GM21367 (cell line): ENCODE data around the gene SEMA3C.

Experiments used
- ATAC-seq: cut with Tn5 transposase; IDR thresholded peaks from one replicate; pipeline ENCODE4 v1.9.1; 2021; ENCODE audit not compliant: unreplicated experiment

Gene SEMA3C

GRCh38 chr7:80785276-80785675 lies 133.6 kb downstream of the SEMA3C start:
- no peak for ATAC-seq

GRCh38 chr7:80783678-80784327 lies 135.0 kb downstream of the SEMA3C start:
- no peak for ATAC-seq

DNA sequence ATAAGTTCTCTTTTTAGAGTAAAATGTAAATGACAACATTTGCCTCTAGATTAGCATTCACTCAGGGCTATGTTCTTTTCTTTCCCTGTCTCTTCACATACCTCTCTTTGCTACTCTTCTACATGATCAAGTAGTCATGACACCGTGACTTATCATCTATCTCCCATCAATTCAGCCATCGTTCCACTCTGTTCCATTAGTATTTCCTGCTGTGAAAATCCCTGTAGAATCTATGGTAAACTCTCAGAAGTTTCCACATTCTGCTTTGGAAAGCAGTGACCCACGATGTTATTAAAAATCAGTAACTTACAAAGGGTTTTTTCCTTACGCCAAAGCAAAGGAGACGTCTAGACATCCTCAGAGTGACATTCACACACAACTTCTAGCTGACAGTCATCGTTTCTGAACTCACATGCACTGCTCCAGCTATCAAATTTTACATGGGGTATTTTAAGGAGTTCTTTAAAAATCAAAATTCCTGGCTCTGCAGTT lies 135.6 kb downstream of the SEMA3C start:
- ATAC-seq: no peak

DNA sequence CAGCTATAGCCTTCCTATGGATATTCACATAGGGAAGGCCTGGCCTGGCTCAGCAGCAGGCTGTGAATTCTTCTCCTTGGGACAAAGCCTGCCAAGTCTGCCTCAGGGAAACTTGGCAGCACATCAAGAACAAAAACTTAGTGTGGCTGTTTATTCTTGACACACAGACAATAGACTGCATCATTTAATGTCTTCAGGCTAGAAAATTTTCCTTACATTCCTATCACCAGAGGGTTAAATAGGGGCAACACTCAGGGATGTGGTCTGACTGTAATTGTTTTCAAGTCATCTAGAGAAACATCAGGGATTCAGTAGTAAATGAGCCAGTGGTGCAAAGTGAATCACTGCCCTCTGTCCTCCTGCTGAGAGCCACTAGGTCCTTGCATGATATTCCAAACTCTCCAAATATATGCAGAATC lies 137.3 kb downstream of the SEMA3C start:
- no peak for ATAC-seq

DNA sequence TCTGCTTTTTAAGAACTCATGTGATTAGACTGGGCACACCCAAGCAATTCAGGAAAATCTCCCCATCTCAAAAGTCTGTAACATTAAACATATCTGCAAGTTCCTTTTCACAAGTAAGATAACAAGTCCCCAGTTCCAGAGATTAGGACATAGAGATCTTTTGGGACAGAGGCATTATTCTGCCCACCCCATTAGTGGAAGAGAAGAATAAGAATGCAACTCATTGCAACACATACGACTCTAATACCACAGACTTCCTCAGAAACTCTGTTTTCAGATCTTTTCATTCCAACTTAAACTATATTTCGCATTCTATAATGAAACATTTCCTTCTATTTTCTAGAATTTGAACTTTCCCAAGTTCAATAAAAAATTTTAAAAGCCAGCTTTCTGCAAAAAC lies 137.7 kb downstream of the SEMA3C start:
- ATAC-seq: no peak

DNA sequence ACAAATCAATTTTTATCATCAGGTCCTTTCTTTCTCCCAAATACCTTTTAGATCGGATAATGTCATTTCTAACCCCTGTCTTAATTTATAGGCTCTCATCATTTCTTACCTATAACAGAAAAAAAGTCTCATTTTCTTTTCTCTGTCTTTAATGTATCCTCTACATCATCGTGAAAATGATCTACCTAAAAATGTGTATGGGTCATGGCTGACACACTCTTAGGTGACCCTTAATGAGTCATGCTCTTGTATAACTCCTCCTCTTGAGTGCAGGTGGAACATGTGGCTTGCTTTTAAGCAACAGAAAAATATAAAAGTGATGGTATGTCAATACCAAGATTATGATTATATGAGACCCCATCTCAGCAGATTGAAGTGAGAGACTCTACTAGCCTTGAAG lies 139.4 kb downstream of the SEMA3C start:
- ATAC-seq: no peak

GRCh38 chr7:80775897-80776296 lies 143.0 kb downstream of the SEMA3C start:
- no peak for ATAC-seq

- no peak for ATAC-seq
Measured at GRCh38 chr7:80775482-80775881, 143.4 kb downstream of the SEMA3C start.

DNA sequence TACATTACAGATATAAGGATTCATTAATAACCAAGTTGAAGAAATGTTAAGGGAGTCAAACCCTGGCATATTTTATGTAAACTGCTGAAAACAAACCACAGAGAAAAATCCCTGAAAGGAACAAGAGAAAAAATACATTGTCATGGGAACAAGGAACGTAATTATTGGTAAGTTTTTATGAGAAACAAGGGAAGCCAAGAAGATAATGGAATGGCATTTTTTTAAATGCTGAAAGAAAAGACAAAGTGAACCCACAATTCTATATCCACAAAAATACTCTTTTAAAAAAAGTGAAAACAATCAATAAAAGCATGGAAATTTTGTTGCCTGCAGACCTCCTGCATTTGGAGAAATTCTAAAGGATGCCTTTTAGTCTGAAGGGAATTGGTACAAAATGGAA lies 144.0 kb downstream of the SEMA3C start:
- ATAC-seq: no peak

GRCh38 chr7:80773787-80774508 lies 144.9 kb downstream of the SEMA3C start:
- ATAC-seq: no peak

- no peak for ATAC-seq
Measured at GRCh38 chr7:80772347-80772993, 146.4 kb downstream of the SEMA3C start.

GRCh38 chr7:80771523-80771922 lies 147.3 kb downstream of the SEMA3C start:
- ATAC-seq: no peak

DNA sequence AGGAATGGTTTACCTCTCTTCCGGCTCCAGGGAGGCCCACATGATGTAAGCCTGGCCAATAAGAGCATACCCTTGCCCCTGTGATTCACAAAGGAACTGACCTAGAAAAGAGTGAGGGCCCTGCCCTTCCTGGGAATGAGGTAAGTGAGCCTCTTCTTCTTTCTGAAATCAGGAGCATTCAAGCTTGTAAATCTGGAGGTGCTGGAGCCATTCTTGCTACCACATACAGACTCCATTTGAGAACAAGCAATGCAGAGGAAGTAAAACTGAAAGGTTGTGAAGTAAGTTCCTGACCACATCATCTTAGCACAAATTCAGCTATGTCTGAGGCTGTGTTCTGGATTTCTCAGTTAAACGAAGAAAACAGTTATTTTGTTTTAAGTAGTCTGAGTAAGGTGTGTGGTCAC lies 148.2 kb downstream of the SEMA3C start:
- no peak for ATAC-seq

- no peak for ATAC-seq
Measured at GRCh38 chr7:80770061-80770460, 148.8 kb downstream of the SEMA3C start.

- ATAC-seq: no peak
Measured at GRCh38 chr7:80768756-80769155, 150.1 kb downstream of the SEMA3C start.

DNA sequence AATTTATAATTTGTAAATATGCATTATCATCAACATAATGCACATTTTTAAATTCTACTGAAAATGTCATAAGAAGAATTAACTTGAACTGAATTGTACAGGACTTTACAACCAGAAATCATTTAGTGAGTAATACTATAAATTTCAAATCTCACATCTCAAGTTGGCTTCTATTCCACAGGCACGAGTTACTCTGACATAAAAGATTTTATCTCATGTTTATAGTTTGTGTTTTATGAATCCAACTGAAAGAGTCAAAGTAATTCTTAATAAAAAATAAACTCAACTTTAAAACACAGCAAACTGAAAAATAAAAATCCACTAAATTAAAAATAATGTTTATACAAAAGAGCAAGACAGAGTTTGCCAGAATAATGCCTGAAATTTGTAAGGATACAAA lies 151.2 kb downstream of the SEMA3C start:
- ATAC-seq: no peak

DNA sequence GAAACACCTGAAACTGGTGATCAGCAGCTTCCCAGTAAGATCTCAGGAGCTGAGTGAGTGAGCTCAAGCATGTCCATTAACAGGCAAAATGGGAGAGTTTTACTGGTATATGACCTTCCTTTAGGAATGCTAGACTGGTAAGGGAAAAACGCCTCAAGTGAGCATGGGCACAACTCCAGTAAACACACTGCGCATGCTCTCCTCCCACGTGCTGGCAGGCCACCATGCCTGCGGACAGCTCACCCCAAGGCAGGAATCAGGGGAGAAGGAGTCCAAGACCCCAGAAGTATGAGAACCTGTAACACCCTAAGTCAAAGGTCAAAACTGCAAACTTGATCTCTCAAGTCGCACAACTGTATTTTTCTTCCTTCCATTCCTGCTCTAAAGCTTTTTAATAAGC lies 152.1 kb downstream of the SEMA3C start:
- no peak for ATAC-seq

DNA sequence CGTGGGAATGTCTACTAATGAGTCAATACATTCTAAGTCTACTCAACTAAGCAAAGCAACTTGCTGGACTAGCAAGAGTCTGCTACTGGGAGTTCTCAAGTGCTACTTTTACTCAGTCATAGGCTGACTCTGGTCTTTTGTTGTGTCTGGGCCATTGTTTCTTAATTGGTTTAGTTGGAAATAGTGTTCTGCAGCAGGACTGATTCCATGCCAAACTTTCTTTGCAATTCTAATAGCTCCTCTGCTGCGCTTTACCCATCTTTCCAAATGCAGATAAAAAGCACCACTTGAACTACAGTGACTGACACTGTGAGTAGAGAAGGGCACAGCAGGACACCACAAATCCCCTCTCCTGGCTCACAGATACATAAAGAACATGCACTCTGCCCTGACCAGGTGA lies 154.7 kb downstream of the SEMA3C start:
- no peak for ATAC-seq

DNA sequence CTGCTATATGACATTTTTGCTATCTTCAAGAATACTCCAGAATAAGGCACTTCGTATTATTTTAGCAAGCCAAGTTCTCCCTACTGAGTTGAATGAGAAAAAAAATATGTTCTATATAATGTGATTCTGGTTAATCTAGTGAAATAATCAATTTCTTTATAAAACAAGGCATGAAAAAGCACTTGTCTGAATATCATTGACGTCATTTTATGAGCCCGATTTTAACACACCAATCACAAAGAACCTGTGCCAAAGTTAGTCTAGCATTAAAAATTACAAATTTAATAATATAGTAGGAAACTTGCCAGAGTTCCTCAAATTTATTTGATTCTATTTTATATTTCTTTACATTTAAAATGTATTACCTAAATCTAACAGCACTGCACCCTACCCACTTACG lies 155.1 kb downstream of the SEMA3C start:
- no peak for ATAC-seq

DNA sequence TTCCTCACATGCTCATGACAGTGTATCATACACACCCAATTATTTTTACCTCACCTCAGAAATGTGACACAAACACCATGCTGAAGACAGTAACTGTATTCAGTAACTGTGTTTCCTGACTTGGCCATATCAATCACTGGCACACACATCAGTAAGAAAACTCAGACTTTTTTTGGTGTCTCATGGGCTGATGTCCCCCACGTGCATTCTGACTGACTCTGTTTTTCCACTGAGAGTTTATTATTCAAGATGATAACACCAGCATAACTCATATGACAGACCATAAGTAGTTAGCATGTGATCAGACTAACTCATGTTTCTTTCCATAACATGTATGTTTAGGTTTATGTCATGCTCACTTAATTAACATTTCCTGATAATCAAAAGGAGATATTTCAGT lies 155.6 kb downstream of the SEMA3C start:
- no peak for ATAC-seq

DNA sequence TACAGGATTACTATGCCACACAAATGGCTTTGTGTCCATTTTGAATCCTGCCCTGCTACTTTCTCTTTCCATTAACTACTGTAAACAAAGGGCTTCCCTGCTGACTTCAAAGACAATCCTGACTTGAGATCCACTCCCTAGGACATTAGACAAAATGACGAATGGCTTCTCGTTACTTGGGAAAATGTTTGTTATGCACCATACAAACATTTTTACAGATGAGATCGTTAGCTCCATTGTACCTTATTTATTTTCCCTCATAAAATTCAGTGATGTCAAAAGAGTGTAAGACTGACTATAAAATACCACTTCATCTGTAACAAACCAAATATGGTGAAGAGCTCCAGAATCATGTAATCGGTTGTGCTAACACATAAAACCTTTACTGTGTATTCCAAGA lies 158.6 kb downstream of the SEMA3C start:
- ATAC-seq: no peak
